Right renal cortex interstitium (tissue), 3 donors: ENCODE data around the gene PEX6. TPM values are rescaled to one million over a fixed set of nuclear protein-coding genes. Genes with fewer than 3 reads are reported as not detected.

ENCODE experiments used
- DNase-seq, 3 donors: peaks; one replicate each; pipeline ENCODE4 v3.0.0-alpha.2; 2013; ENCODE audit warnings: low read depth in 3 of 3, low spot score in 2 of 3
- polyA plus RNA-seq, 3 donors: library from polyadenylated mRNA; unstranded; fragments of 120-200 nt; gene quantifications; one replicate each; pipeline ENCODE4 v1.2.1, GENCODE V29; 2013; ENCODE audit not compliant: insufficient read length in 3 of 3

The PEX6 gene
- polyA plus RNA-seq, 3 donors: 18.1 to 20.0 (median 18.7) TPM

DNA sequence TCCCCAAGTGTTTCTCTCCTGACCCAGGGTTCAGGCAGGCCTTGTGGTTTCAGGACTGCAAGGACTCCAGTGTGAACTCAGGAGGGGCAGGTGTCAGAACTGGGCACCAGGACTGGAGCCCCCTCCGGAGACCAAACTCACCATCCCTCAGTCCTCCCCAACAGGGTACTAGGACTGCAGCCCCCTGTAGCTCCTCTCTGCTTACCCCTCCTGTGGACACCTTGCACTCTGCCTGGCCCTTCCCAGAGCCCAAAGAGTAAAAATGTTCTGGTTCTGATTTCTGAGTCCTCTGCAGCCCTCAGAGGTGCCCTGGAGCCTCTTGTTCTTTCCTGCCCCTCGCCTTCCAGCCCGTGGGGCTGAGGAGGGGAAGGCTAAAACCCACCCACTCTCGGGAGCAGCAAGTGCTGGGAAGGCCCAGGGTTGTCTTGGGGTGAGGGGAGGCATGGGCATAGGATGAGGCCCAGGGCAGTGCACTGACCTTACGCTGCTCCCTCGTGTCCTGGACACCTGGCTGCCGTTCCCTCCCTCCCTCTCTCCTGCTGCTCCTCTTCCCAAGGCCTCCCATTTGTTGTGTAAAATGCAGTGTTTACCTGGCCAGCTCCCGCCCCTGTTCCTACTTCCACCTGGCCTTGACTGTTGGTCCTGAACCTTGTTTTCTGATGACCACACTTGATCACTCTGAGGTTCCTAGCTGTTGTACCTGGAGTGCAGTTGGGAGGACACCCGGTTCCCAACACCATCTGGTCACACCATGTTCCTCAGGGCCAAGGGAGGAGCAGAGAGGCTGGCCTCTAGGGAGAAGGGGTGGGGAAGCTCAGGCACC, 39.8 kb downstream of the PEX6 start:
- no peak for DNase-seq

- DNase-seq: no peak
These were observed 40.6 kb downstream of the PEX6 start for GRCh38 chr6:42938428-42938796.

GRCh38 chr6:42937548-42938427, 41.2 kb downstream of the PEX6 start:
- no peak for DNase-seq

GRCh38 chr6:42936398-42936797, 42.6 kb downstream of the PEX6 start:
- no peak for DNase-seq

GRCh38 chr6:42935322-42935721, 43.7 kb downstream of the PEX6 start:
- DNase-seq: no peak

- no peak for DNase-seq
These were observed 45.8 kb downstream of the PEX6 start for GRCh38 chr6:42933205-42933604.

DNA sequence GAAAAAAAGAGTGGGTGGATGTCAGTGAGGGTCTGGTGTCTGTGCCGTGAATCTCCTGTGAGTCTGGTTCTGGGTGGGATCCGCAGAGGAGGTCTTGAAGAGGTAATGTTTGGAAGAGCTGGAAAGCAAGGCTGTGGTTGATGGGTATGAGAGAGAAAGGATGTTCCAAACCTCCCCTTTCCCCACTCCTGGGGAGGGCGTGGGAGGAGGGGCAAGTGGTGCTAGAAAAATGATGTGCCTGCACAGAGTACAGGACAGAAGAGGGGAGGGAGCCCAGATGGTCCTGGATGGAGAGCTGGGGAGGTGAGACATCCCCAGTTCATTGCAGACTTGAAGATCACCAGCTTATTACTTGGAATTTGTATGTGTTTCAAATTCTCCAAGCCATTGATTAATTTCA, 46.6 kb downstream of the PEX6 start:
- no peak for DNase-seq

DNA sequence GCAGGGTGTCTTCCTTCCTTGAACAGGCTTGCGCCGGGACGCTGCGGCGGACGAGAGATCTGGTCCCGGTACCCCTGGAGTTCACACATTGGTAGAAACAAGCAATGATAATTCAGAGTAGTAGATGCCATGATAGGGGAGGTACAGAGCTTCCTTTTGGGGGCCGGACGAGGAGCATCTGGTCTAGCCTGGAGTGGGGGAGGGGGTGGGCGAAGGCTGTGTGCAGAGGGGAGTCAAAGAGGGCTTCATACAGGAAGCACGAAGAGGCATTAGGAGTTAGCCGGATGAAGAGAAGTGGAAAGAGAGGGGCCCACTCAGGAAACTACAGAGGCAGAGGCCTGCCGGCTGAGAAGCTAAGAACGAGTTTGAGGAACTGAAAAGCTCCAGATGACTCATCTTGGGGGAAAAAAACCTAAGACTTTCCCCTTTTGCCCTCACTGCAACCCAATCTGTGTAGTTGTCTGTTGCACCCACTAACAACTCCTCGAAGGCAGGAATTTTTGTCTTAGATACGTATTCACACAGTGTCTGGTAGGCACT, 49.1 kb downstream of the PEX6 start:
- DNase-seq: peak in 1 of 3 donors; percentile 57

GRCh38 chr6:42928986-42929820, 49.8 kb downstream of the PEX6 start, which contains the start of gene CNPY3:
CNPY3 (plus strand) TSS chr6:42929480; CDS start chr6:42929571, 91 bp downstream.
- peak; percentile 87 to 92 (median 89) for DNase-seq

- DNase-seq: no peak
These were observed 53.6 kb downstream of the PEX6 start for GRCh38 chr6:42925248-42925857.

DNA sequence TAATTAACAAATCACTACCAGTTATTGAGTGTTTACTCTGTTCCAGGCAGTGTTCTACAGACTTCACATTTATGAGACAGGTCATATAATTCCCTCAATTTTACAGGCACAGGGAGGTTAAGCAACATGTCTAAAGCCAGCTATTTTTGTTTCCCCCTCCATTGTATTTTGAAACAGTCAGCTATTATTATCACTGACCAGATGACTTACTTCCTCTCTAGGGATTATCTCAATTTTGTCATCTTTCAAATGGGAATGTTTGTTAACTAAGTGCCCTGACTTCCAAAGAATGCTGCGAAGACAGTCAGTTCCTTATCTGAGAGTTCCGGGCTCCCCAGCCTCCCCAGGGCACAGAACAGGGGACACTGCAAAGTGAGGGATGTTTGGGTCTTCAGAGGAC, 55.3 kb downstream of the PEX6 start:
- no peak for DNase-seq

GRCh38 chr6:42921801-42922200, 57.2 kb downstream of the PEX6 start:
- DNase-seq: no peak

DNA sequence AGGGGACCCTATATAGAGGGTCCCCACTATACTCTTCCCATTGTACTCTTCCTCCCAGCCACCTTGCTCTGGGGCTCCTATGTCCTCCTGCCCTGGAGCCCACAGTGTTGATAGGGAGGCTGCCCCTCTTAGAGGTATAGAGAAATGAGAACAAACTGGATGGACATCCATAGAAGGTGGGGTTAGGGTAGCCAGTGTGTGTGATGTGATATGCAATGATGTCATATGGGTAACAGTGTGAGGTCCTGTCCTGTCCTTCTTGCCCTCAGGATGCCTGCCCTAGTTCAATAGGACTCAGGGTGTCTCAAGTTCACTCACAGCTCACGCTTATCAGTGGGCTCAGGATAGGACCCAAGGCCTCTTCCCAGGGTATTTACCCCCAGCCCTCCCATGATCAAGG, 62.7 kb downstream of the PEX6 start:
- DNase-seq: no peak

DNA sequence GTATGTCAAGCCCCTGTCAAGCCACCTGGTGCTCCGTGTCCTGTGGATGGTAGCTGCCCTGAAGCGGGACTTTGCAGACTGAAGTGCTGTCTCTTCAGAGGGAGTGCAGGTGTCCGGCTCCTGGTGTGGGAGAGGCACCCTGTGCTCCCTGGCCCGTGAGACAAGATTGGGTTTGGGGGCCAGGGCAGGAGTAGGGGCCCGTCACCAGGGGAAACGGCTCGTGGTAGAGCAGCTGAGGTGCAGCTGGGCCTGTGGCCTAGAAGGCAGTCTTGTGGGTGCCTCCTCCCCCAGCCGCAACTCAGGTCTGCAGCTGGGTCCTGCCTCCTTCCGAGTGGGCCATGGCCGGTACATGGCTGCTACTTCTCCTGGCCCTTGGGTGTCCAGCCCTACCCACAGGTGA, 63.2 kb downstream of the PEX6 start, which contains the start of gene PTCRA:
TSS of gene PTCRA (plus strand) at position 322 of the 400 bp plus-strand sequence. CDS start at position 339, 17 bp downstream.
- no peak for DNase-seq

GRCh38 chr6:42914546-42914945, 64.4 kb downstream of the PEX6 start:
- DNase-seq: no peak

Other genes starting within 250 kb of the PEX6 start
- 10 to 100 TPM; 22.1 to 25.4 (median 22.5) TPM for gene TBCC, start 233.1 kb downstream of the PEX6 start, polyA plus RNA-seq
- 10 to 100 TPM; 14.9 to 17.6 (median 15.6) TPM for gene BICRAL, start 197.1 kb downstream of the PEX6 start, polyA plus RNA-seq
- 100 to 1,000 TPM; 117 to 124 (median 121) TPM for gene RPL7L1, start 99.6 kb downstream of the PEX6 start, polyA plus RNA-seq
- under 1 TPM; 0.24 to 0.51 (median 0.28) TPM for gene PTCRA, start 63.1 kb downstream of the PEX6 start, polyA plus RNA-seq
- 10 to 100 TPM; 59.3 to 64.7 (median 61.3) TPM for gene CNPY3, start 49.7 kb downstream of the PEX6 start, polyA plus RNA-seq
- gene GNMT, start 18.4 kb downstream of the PEX6 start, polyA plus RNA-seq: under 1 TPM; 0.53 to 0.64 (median 0.57) TPM
- 10 to 100 TPM; 67.5 to 73.5 (median 70.1) TPM for gene PPP2R5D, start 5.4 kb upstream of the PEX6 start, polyA plus RNA-seq
- 10 to 100 TPM; 85.5 to 99.0 (median 96.2) TPM for gene MEA1, start 34.8 kb upstream of the PEX6 start, polyA plus RNA-seq
- 100 to 1,000 TPM in 1 of 3 donors, 10 to 100 TPM in 2; 90.5 to 104 (median 92.2) TPM for gene KLHDC3, start 35.1 kb upstream of the PEX6 start, polyA plus RNA-seq
- gene RRP36, start 42.4 kb upstream of the PEX6 start, polyA plus RNA-seq: 10 to 100 TPM; 58.7 to 62.8 (median 60.7) TPM
- gene CUL7, start 74.7 kb upstream of the PEX6 start, polyA plus RNA-seq: 10 to 100 TPM; 46.6 to 51.4 (median 47.1) TPM
- 10 to 100 TPM; 53.4 to 54.4 (median 54.2) TPM for gene MRPL2, start 80.3 kb upstream of the PEX6 start, polyA plus RNA-seq
- gene KLC4, start 80.5 kb upstream of the PEX6 start, polyA plus RNA-seq: 10 to 100 TPM; 46.8 to 54.1 (median 51.8) TPM
- gene PTK7, start 97.1 kb upstream of the PEX6 start, polyA plus RNA-seq: 100 to 1,000 TPM; 223 to 242 (median 227) TPM
- 10 to 100 TPM; 29.5 to 32.8 (median 30.6) TPM for gene SRF, start 192.1 kb upstream of the PEX6 start, polyA plus RNA-seq
- gene CUL9, start 203.0 kb upstream of the PEX6 start, polyA plus RNA-seq: 10 to 100 TPM; 26.5 to 29.5 (median 28.6) TPM